ENCODE measurements around the gene PLOD2.

The PLOD2 gene

GRCh38 chr3:146033950-146034349 lies 127.0 kb downstream of the PLOD2 start:
- Histone ChIP-seq H3K27me3 (no peaks in the 10 kb centered on the region), H3K9me3 (peaks cover 4% of the 10 kb centered on the region), H3K4me1 (no peaks in the 10 kb centered on the region), H3K9ac (no peak overlapping the region), H3K4me2 (no peak overlapping the region), H3K27ac (no peak overlapping the region), H3K36me3 (no peaks in the 10 kb centered on the region), H3K4me3 (no peak overlapping the region), H4K20me1 (no peaks in the 10 kb centered on the region)
- no peak for TF ChIP-seq Cebpa-rat (IDR thresholded peaks at IDR 0.05)

DNA sequence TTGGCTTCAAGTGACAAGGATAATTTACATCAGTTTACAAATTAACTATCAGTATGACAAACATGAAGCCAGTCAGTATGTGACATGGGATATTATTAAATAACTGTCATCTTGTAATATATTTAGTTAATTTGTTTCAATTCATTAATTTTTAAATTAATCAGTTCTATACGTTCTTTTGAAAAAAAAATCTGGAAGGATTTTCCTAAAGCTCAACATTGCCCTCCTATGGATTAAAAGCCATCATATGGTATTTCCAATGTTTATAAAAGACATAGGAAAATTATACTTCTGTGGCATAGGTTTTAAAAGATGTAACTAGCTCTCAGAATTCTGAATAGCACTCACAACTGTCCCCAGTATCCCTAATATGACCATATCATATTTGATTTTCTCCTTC lies 134.4 kb downstream of the PLOD2 start:
- TF ChIP-seq Cebpa-rat (IDR thresholded peaks at IDR 0.05), result no peak
- no peaks in the 10 kb centered on the region for H4K20me1 ChIP-seq
- no peak overlapping the region for H3K27ac ChIP-seq
- H3K36me3 ChIP-seq, result no peaks in the 10 kb centered on the region
- H3K4me3 ChIP-seq, result no peak overlapping the region
- H3K27me3 ChIP-seq, result no peaks in the 10 kb centered on the region
- H3K9ac ChIP-seq, result no peak overlapping the region
- no peaks in the 10 kb centered on the region for H3K4me1 ChIP-seq
- no peak overlapping the region for H3K4me2 ChIP-seq
- peaks cover 4% of the 10 kb centered on the region for H3K9me3 ChIP-seq

DNA sequence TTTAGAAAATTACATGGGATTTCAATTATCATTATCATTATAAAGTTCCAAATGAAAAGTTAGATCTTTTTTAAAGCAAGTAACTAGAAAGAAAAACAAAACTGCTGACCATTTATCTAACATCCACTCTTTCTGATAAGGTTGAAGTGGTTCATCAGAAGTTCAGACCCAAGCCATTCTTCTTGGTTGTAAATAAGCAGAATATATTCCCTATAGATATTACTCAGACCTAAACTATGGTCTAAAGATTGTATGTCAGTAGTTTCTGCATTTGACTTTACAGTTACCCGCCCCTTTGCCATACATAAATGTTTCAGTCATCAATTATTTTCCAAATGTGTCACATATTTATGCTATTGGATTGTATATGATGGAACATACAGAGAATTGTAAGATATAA lies 136.7 kb downstream of the PLOD2 start:
- Histone ChIP-seq H3K36me3 (no peaks in the 10 kb centered on the region), H3K4me3 (no peak overlapping the region)
- TF ChIP-seq Cebpa-rat (IDR thresholded peaks at IDR 0.05), result no peak

GRCh38 chr3:146020969-146021368 lies 140.0 kb downstream of the PLOD2 start:
- no peaks in the 10 kb centered on the region for H3K9me3 ChIP-seq
- H3K27ac ChIP-seq, result no peak overlapping the region
- no peaks in the 10 kb centered on the region for H3K36me3 ChIP-seq
- no peak overlapping the region for H3K4me2 ChIP-seq
- no peaks in the 10 kb centered on the region for H3K4me1 ChIP-seq
- no peak for TF ChIP-seq Cebpa-rat (IDR thresholded peaks at IDR 0.05)
- H3K27me3 ChIP-seq, result no peaks in the 10 kb centered on the region
- no peak overlapping the region for H3K4me3 ChIP-seq
- no peak overlapping the region for H3K9ac ChIP-seq
- no peaks in the 10 kb centered on the region for H4K20me1 ChIP-seq

More for the DNA sequence above, 136.7 kb downstream of the PLOD2 start:
- Histone ChIP-seq H4K20me1 (no peaks in the 10 kb centered on the region), H3K9ac (no peak overlapping the region), H3K4me1 (no peaks in the 10 kb centered on the region), H3K27ac (no peak overlapping the region), H3K9me3 (no peaks in the 10 kb centered on the region), H3K27me3 (no peaks in the 10 kb centered on the region), H3K4me2 (no peak overlapping the region)

GRCh38 chr3:146019508-146019907 lies 141.5 kb downstream of the PLOD2 start:
- Histone ChIP-seq H3K9me3 (no peaks in the 10 kb centered on the region), H3K4me3 (no peak overlapping the region), H4K20me1 (no peaks in the 10 kb centered on the region), H3K27ac (no peak overlapping the region), H3K9ac (no peak overlapping the region), H3K4me2 (no peak overlapping the region), H3K4me1 (no peaks in the 10 kb centered on the region), H3K27me3 (no peaks in the 10 kb centered on the region), H3K36me3 (no peaks in the 10 kb centered on the region)
- TF ChIP-seq Cebpa-rat (IDR thresholded peaks at IDR 0.05), result no peak
